ENCODE data around the gene PIGH.

GRCh38 chr14:67602076-67602475 is 2.0 kb upstream of the PIGH start:
- no peak for TF ChIP-seq POLR2AphosphoS5 (IDR thresholded peaks at IDR 0.05; ENCODE audit: insufficient read depth in 1 of 2, low read depth in 1 of 2)
- TF ChIP-seq CTCF (IDR thresholded peaks at IDR 0.05), result no peak
